DMS79 (cell line): ENCODE results near the gene ANKZF1.
"Not testable (repeated sequence)": the region's sequence is repeated elsewhere in the genome, so short reads cannot be mapped to it uniquely, and the experiment has no call there.

Experiments
- DNase-seq: peaks from one replicate; lab custom pipeline; 2025; lab: John Stamatoyannopoulos, UW

Gene ANKZF1, protein sequence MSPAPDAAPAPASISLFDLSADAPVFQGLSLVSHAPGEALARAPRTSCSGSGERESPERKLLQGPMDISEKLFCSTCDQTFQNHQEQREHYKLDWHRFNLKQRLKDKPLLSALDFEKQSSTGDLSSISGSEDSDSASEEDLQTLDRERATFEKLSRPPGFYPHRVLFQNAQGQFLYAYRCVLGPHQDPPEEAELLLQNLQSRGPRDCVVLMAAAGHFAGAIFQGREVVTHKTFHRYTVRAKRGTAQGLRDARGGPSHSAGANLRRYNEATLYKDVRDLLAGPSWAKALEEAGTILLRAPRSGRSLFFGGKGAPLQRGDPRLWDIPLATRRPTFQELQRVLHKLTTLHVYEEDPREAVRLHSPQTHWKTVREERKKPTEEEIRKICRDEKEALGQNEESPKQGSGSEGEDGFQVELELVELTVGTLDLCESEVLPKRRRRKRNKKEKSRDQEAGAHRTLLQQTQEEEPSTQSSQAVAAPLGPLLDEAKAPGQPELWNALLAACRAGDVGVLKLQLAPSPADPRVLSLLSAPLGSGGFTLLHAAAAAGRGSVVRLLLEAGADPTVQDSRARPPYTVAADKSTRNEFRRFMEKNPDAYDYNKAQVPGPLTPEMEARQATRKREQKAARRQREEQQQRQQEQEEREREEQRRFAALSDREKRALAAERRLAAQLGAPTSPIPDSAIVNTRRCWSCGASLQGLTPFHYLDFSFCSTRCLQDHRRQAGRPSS

GRCh38 chr2:219229305-219230058 lies at the start of gene ANKZF1, which contains the start of gene ATG9A:
Gene ANKZF1, plus strand, starts transcription at chr2:219229806. Its CDS starts 452 bp downstream, at chr2:219230258.
Gene ATG9A, minus strand, starts transcription at chr2:219229636. Its CDS starts 1,612 bp downstream, at chr2:219228024.
- DNase-seq, result peak; percentile 98

DNA sequence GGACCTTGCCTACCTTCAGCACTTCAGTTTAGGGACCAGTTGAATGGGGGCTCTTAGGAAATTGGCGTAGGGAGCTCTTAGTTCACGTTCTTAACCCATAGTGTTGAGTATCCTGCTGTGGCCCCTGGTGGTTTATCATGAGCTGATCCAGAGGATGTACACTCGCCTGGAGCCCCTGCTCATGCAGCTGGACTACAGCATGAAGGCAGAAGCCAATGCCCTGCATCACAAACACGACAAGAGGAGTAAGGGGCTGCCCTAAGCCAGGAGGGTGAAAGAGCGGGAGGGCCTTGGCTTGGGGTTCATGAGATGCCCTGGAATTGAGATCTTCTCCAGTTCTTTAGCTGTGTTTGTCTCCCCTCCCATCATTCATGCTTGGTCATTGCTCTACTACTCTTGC lies 48.6 kb upstream of the ANKZF1 start:
- no peak for DNase-seq

GRCh38 chr2:219181531-219181930 lies 48.1 kb upstream of the ANKZF1 start:
- DNase-seq, result no peak

- no peak for DNase-seq
These were observed 47.1 kb upstream of the ANKZF1 start for GRCh38 chr2:219182331-219183150.

GRCh38 chr2:219183151-219183772 lies 46.3 kb upstream of the ANKZF1 start:
- no peak for DNase-seq

DNA sequence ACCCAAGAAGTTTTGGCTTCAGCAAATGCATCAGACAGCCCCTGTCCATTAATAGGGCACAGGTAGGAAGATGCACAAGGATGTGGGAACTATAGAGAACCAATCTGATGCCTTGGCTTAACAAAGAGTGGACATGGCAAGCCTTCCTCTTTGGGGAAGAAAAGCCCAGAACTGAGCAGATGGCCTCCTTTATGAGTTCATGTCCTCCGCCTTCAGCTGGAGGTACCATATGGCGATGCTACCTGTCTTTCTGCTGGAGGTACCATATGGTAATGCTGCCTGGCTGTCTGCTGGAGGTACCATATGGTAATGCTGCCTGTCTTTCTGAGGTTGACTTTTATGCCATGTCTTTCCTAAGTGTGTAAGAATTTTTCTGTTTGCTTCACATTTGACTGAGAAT lies 45.5 kb upstream of the ANKZF1 start:
- no peak for DNase-seq

GRCh38 chr2:219186754-219187456 lies 42.7 kb upstream of the ANKZF1 start:
- no peak for DNase-seq

GRCh38 chr2:219197388-219197787 lies 32.2 kb upstream of the ANKZF1 start:
- DNase-seq, result no peak

- DNase-seq, result no peak
These were observed 30.6 kb upstream of the ANKZF1 start for GRCh38 chr2:219198974-219199373.

DNA sequence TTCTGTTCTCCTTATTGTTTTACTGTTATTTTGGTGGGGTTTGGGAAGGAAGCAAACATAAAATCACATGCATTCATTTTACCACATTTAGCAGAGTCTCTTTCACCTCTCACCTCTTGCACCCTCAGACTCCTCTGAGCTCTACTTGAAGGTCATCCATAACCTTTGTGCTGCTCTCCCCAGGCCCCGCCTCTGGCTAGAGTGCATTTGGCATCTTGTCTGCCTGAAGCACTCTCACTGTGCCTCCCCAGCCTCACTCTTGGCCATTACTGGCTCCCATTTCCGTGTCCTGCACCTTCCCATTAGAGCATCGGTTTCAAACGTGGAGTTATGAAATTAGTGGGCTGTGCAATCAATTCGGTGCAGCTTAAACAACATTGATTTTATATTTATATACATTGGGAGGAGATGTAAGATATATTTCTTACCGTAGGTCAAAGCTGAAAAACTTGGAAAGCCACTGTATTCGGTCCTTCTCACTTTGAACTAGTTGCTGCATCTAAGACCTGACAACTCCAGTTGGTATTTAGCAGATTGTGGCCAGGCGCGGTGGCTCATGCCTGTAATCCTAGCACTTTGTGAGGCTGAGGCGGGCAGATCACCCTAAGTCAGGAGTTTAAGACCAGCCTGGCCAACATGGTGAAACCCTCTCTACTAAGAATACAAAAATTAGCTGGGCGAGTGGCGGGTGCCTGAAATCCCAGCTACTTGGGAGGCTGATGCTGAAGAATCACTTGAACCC lies 30.0 kb upstream of the ANKZF1 start:
- DNase-seq, result no peak

DNA sequence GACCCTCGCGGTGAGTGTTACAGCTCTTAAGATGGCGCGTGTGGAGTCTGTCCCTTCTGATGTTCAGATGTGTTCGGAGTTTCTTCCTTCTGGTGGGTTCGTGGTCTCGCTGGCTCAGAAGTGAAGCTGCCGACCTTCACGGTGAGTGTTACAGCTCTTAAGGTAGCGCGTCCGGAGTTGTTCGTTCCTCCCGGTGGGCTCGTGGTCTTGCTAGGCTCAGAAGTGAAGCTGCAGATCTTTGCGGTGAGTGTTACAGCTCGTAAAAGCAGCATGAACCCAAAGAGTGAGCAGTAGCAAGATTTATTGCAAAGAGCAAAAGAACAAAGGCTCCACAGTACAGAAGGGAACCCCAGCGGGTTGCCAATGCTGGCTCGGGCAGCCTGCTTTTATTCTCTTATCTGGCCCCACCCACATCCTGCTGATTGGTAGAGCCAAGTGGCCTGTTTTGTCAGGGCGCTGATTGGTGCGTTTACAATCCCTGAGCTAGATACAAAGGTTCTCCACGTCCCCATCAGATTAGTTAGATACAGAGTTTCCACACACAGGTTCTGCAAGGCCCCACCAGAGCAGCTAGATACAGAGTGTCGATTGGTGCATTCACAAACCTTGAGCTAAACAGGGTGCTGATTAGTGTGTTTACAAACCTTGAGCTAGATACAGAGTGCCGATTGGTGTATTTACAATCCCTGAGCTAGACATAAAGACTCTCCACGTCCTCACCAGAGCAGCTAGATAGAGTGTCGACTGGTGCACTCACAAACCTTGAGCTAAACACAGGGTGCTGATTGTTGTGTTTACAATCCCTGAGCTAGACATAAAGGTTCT lies 28.9 kb upstream of the ANKZF1 start:
- DNase-seq, result not testable (repeated sequence)

GRCh38 chr2:219201331-219201730 lies 28.3 kb upstream of the ANKZF1 start:
- DNase-seq, result not testable (repeated sequence)

GRCh38 chr2:219204425-219205164 lies 25.0 kb upstream of the ANKZF1 start:
- DNase-seq, result no peak

DNA sequence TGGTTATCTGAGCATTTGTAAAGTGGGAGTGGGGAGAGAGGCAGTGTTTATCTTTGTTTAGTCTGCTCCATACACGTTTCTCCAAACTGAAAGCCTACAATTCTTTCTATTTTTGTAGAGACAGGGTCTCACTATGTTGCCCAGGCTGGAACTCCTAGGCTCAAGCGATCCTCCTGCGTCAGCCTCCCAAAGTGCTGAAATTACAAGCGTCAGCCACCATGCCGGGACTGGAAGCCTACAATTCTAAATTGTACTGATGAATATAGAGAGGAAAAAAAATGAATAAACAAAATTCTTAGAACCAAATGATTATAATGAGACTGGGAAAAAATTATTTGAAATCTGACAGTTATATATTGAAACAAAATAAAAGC lies 24.5 kb upstream of the ANKZF1 start:
- no peak for DNase-seq

DNA sequence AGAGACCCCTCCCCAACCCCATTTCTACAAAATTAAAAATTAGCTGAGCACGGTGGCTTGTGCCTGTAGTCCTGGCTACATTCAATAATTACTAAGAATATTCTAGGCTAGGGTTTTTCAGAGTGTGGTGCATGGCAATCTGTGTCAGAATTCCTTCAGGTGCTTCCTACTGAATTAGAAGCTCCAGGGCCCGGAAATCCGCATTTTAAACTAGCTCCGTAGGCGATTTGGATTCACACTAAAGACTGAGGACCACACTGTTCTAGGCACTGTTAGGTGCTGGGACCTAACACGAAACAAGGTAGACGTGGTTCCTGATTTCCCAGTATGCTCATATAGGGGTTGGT lies 23.7 kb upstream of the ANKZF1 start:
- no peak for DNase-seq

DNA sequence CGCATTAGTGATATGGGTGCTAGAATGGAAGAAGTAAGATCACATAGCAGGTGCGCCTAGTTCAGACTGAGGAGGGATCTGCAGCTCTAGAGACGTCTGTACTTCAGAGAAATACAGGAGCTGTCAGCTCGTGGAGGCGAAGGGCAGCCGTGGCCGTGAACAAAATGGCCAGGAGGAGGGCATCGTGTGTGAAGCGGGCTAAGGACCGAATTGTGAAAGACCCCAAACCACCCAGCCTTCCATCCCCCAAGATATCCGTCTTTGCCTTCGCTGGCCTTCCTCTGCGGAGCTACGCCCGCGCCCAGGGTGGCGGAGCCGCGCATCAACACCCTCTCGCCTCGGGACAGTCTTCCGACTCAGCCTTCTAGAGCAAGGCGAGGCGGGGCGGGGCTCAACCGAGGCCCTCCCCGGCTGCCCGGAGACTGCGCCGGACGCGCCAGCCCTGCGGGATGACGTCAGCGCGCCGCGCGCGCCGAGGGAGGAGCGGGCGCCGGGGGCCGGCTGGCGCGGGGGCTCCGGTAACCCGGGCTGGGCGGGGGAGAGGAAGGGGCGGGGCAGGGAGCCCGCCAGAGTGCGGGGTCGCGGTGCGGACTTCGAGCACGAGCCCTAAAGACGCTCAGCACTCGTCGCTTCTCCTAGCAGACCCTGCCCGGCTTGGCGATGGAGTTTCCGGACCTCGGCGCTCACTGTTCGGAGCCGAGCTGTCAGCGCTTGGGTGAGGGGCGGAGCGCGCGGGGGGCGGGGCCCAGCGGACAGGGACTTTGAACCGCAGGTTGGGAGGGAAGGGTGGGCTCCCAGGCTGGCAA lies 23.1 kb upstream of the ANKZF1 start, which contains the start of gene ZFAND2B:
Gene ZFAND2B, plus strand, starts transcription at position 455 of the 806 bp plus-strand sequence. Its CDS starts 206 bp downstream, at position 661.
- DNase-seq, result peak; percentile 79
